ENCODE results near the gene MEGF11. TPM values are rescaled to one million over a fixed set of nuclear protein-coding genes. Genes with fewer than 3 reads are reported as not detected.

Gene MEGF11
- total RNA-seq, 1 experiment from 2014 or later = not detected

GRCh38 chr15:66066005-66066404 is 187.5 kb downstream of the MEGF11 start:
- Histone ChIP-seq H3K9me3 (ENCODE audit: low read length) (no peaks in the 10 kb centered on the region), H3K9ac (ENCODE audit: low read length) (no peak overlapping the region), H3K27me3 (ENCODE audit: low read length) (no peaks in the 10 kb centered on the region), H3K9me2 (replicated peaks; ENCODE audit: low read length) (no peaks in the 10 kb centered on the region), H3K79me2 (ENCODE audit: low read length) (no peaks in the 10 kb centered on the region), H4K20me1 (ENCODE audit: low read length) (no peaks in the 10 kb centered on the region), H3F3A (ENCODE audit: low read length, unreplicated experiment) (no peaks in the 10 kb centered on the region), H3K4me3 (ENCODE audit: low read length) (no peak overlapping the region), H3K4me1 (ENCODE audit: insufficient read depth, low read length) (no peaks in the 10 kb centered on the region), H2AFZ (ENCODE audit: low read length) (no peak overlapping the region), H3K27ac (ENCODE audit: low read length) (no peak overlapping the region), H3K36me3 (ENCODE audit: low read depth, low read length) (no peaks in the 10 kb centered on the region), H3K4me2 (ENCODE audit: low read length) (no peak overlapping the region)
- no peak for ATAC-seq
- ChIA-PET CTCF (no interaction called here), POLR2A (ENCODE audit: unreplicated experiment) (no interaction called here)
- TF ChIP-seq EZH2phosphoT487 (IDR thresholded peaks at IDR 0.05; ENCODE audit: borderline replicate concordance, low read length) (no peak), CTCF (conservative IDR thresholded peaks at IDR 0.05; ENCODE audit: low read depth, low read length) (no peak), EZH2 (IDR thresholded peaks at IDR 0.05; ENCODE audit: low read length, unreplicated experiment) (no peak)
- intact Hi-C loops (cut with micrococcal nuclease) = no loop called here
- BruUV-seq (replicated peaks) = no TSS peak
- no peak for DNase-seq

- intact Hi-C loops (cut with micrococcal nuclease) = no loop called here
- TF ChIP-seq EZH2phosphoT487 (IDR thresholded peaks at IDR 0.05; ENCODE audit: borderline replicate concordance, low read length) (no peak), EZH2 (IDR thresholded peaks at IDR 0.05; ENCODE audit: low read length, unreplicated experiment) (no peak), CTCF (conservative IDR thresholded peaks at IDR 0.05; ENCODE audit: low read depth, low read length) (no peak)
- CTCF ChIA-PET = no interaction called here
These were observed 188.2 kb downstream of the MEGF11 start for GRCh38 chr15:66065325-66065724.

GRCh38 chr15:66063147-66063546 is 190.4 kb downstream of the MEGF11 start:
- Histone ChIP-seq H3K9me2 (replicated peaks; ENCODE audit: low read length) (no peaks in the 10 kb centered on the region), H2AFZ (ENCODE audit: low read length) (no peak overlapping the region), H3K4me3 (ENCODE audit: low read length) (no peak overlapping the region), H3K79me2 (ENCODE audit: low read length) (no peaks in the 10 kb centered on the region), H3K27me3 (ENCODE audit: low read length) (peaks cover 14% of the 10 kb centered on the region), H3K27ac (ENCODE audit: low read length) (no peak overlapping the region), H3F3A (ENCODE audit: low read length, unreplicated experiment) (no peaks in the 10 kb centered on the region), H3K9me3 (ENCODE audit: low read length) (no peaks in the 10 kb centered on the region), H4K20me1 (ENCODE audit: low read length) (no peaks in the 10 kb centered on the region), H3K9ac (ENCODE audit: low read length) (no peak overlapping the region), H3K36me3 (ENCODE audit: low read depth, low read length) (no peaks in the 10 kb centered on the region), H3K4me2 (ENCODE audit: low read length) (no peak overlapping the region), H3K4me1 (ENCODE audit: insufficient read depth, low read length) (no peaks in the 10 kb centered on the region)
- DNase-seq = no peak
- BruUV-seq (replicated peaks) = no TSS peak
- TF ChIP-seq EZH2phosphoT487 (IDR thresholded peaks at IDR 0.05; ENCODE audit: borderline replicate concordance, low read length) = no peak
- no peak for TF ChIP-seq EZH2 (IDR thresholded peaks at IDR 0.05; ENCODE audit: low read length, unreplicated experiment)
- no peak for TF ChIP-seq CTCF (conservative IDR thresholded peaks at IDR 0.05; ENCODE audit: low read depth, low read length)
- ATAC-seq = no peak
- ChIA-PET POLR2A (ENCODE audit: unreplicated experiment) (no interaction called here), CTCF (no interaction called here)
- intact Hi-C loops (cut with micrococcal nuclease) = no loop called here

More at GRCh38 chr15:66065325-66065724, 188.2 kb downstream of the MEGF11 start:
- Histone ChIP-seq H3K27ac (ENCODE audit: low read length) (no peak overlapping the region), H3K4me3 (ENCODE audit: low read length) (no peak overlapping the region), H3K4me2 (ENCODE audit: low read length) (no peak overlapping the region), H3K27me3 (ENCODE audit: low read length) (no peaks in the 10 kb centered on the region), H3K9ac (ENCODE audit: low read length) (no peak overlapping the region), H3K9me2 (replicated peaks; ENCODE audit: low read length) (no peaks in the 10 kb centered on the region), H3K9me3 (ENCODE audit: low read length) (no peaks in the 10 kb centered on the region), H3K4me1 (ENCODE audit: insufficient read depth, low read length) (no peaks in the 10 kb centered on the region), H3F3A (ENCODE audit: low read length, unreplicated experiment) (no peaks in the 10 kb centered on the region), H2AFZ (ENCODE audit: low read length) (no peak overlapping the region), H3K79me2 (ENCODE audit: low read length) (no peaks in the 10 kb centered on the region), H3K36me3 (ENCODE audit: low read depth, low read length) (no peaks in the 10 kb centered on the region), H4K20me1 (ENCODE audit: low read length) (no peaks in the 10 kb centered on the region)
- no TSS peak for BruUV-seq (replicated peaks)
- no peak for ATAC-seq
- POLR2A ChIA-PET (ENCODE audit: unreplicated experiment) = no interaction called here
- DNase-seq = no peak
